Head of caudate nucleus (tissue), 42 donors: ENCODE data around the gene TMEM123.

Experiments used
- DNase-seq, 42 donors: peaks; one replicate each; pipeline versions ENCODE4 v3.0.0 to v3.0.0-alpha.2; 2020 to 2021; ENCODE audit warnings: mixed read lengths in 7 of 42
- intact Hi-C: fragments of 100-400 bp; cut with DNase I; formaldehyde crosslinking; loops from one replicate; pipeline ENCODE4 v1.15.0; 2022

The TMEM123 gene

DNA sequence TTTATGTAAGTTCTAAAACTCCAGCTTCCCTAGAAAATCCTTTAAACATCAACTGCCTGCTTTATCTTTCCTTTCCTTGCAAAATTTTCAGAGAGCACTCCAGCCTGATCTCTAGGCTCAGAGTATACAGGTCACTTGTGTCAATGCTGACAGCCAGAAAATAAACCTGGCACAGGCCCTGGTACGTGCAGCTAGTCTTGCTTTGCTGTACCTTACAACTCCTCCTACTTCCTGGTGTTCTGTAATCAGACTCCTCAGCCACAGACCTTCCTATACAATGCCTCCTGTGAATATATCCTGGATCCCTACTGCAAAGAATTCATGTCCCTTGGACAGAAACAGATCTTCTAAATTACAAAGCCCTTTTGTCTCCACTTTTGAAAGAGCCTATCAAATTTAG, 24.2 kb upstream of the TMEM123 start:
- intact Hi-C loops: no loop called here
- DNase-seq: no peak

DNA sequence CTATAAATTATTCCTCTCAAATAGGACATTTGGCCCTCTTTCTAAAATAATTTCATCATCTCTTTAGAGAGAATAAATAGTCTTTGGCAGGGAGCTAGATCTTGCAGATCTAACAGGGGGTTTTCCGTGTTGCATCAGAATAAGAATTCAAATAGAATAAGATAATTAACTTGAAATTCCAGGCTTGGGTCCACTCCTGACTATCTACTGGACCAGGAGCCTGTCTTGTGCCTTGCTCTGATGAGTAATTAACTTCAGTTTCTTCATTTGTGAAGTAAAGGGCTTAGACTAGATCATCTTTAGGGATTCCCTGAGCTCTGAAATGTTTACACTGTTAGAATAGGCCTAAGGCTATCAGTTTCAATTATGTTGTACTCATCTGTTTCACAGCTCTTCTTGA, 23.5 kb upstream of the TMEM123 start:
- no peak for DNase-seq
- intact Hi-C loops: no loop called here

DNA sequence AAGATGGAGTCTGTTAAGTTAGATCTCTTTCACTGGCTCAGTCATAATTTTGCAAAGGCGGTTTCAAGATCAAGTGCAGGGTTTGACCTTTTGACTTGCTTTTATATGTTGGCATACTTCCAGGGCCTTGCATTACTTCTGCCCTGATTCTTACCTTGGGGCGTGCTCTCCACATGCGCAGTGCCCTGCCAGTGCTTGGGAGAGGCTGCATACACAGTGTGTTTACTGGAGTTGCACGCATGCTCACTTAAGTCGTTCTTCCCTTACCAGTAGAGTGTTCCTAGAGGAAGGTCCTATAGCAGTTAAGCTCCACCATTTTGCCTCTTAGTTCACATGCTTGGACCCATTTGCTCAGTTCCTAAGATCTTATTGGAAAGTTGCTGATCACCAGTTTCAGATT, 21.0 kb upstream of the TMEM123 start:
- no peak for DNase-seq
- intact Hi-C loops: no loop called here

DNA sequence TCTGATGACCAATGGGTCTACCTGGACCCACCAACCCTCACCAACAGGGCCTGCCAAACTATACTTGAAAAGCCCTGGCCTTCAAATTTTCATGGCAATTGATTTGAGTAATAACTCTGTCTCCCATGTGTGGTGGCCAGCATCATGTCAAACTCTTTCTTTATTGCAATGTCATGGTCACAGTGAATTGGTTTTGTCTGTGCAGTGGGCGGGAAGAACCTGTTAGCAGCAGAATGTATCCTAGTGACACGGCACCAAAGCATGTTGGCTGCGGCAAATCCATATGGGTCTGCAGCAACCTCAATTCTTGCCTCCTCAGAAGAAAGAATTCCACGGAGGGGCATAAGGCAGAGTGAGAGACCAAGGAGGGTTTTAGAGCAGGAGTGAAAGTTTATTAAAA, 19.6 kb upstream of the TMEM123 start:
- intact Hi-C loops: no loop called here

DNA sequence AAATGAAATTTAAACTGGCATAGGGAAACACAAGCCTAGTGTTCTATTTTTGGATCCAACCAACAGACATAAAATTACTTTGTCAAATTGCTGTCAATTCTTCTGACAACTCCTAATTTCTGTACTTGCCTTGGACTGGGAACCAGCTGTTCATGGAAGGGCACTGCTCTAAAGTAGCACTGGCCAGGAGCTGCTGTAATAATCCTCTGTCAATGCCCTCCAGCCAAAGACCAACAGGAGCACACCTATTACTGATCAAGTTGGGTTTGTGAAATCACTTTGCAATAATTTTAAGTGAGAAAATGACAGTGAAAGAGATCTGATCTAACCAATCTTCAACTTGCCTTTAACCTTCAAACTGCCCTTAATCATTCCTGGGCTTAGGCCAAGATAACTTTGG, 18.9 kb upstream of the TMEM123 start:
- intact Hi-C loops: no loop called here
- no peak for DNase-seq

More for the DNA sequence above, 19.6 kb upstream of the TMEM123 start:
- no peak for DNase-seq

DNA sequence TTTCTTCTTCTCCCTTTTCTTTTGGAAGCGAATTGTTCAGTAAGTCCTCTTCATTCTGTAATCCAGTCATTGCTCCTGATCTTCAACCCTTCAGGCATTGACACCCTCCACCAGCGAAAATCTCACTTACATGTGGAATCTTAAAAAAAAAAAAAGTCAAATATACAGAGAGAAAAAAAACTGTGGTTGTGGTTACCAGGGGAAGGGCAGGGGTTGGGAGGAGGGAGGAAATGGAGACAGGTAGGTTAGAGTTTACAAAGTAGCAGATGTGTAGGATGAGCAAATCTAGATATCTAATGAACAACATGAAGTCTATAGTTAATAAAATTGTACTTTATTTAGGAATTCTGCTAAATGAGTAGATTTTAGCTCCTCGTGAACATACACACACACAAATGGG, 17.7 kb upstream of the TMEM123 start:
- intact Hi-C loops: no loop called here
- DNase-seq: no peak

DNA sequence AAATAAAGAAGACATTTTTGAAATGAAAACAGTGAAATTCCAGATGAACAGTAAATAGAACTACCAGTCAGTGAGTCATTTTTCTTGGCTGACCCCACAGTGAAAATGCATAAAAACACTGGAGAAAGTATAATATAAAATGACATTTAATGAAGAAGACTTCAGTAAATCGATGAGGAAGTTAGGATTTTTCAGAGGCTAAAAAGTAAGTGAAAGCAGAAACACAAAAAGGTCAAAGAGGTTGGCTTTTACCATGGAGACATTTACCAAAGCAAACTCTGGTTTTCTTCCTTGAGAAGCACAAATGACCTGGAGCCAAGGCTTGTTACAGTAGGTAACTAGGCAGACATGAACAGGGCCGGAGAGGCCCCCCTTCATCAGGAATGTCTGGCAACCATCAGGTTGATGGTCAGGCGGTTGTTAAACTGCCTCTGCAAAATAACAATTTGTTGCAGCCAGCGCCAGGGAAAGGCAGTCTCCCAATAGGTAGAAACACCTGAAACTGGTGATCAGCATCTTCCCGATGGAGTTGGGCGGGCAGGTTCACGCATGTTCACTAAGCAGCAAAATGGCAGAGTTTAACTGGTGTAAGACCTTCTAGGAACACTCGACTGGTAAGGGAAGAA, 16.7 kb upstream of the TMEM123 start:
- DNase-seq: no peak

DNA sequence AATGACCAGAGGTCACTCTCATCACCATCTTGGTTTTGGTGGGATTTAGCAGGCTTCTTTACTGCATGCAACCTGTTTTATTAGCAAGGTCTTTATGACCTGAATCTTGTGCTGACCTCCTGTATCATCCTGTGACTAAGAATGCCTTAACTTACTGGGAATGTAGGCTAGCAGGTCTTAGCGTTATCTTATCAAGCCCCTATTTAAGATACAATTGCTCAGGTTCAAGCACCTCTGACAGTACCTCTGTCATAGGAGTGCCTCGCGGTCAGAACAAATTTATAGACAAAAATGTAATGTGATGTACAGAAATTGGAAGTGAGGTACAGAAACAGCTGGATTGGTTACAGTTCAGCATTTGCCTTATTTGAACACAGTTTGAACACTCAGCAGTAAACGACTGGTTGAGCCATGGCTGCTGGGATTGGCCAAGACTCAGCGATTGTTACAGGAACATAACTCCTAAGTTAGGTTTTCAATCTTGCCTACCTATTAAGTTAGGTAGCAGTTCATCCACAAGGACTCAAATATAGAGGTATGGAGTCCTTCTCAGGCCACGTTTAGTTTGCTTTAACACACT, 16.1 kb upstream of the TMEM123 start:
- intact Hi-C loops: no loop called here
- no peak for DNase-seq

More for the DNA sequence above, 16.7 kb upstream of the TMEM123 start:
- intact Hi-C loops: no loop called here

DNA sequence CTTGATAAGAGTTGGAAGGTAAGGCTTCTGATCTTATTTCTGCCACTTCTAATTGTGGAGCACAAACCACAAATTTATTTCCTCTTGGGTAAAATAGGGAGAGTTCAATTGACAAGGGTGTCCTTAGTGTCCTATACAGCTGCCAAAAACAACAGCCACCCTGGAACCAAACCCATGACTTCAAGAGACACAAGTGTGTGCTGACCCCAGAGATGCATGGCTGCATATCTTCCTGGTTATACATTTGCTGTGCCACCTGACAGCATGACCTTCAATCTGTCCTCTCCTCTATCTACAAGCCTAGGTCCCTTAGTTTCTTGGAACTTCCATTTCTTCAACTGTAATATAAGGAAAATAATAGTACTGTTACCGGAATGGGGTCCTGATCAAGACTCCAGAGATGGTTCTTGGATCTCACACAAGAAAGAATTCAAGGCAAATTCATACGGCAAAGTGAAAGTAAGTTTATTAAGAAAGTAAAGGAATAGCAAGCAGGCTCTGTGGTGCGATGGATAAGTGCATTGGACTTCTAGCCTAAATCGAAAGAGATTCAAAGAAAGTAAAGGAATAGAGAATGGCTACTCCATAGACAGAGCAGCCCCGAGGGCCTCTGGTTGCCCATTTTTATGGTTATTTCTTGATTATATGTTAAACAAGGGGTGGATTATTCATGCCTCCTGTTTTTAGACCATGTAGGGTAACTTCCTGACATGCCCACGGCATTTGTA, 15.5 kb upstream of the TMEM123 start:
- intact Hi-C loops: no loop called here
- DNase-seq: no peak

DNA sequence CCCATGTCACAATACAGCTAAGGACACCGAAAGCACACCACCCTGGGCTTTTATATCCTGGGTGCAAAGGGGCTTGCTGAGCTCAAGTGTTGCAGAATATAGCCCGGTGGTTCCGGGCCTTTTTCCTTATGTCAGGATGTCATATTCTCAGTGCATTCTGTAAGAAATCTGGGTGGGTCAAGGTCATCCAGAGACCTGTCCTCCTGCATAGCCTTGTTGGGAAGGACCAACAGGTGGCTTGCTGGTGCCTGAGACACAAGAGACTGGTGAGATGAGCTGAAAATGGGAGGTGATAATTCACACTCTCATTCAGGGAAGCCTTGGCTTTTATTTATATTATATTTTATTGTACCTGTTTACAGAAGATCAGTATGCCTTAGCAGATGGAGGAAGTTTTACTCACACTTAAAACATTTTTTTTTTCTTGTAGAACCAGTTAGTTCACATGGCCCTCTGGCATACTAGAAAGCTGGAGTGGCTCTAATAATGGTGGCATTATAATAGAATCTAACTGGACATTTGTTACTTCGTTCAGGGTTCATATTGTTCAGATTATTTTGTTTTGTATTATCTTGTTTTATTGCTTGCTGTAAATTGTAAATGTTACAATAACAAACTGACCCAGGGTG, 14.6 kb upstream of the TMEM123 start:
- intact Hi-C loops: no loop called here
- DNase-seq: no peak

DNA sequence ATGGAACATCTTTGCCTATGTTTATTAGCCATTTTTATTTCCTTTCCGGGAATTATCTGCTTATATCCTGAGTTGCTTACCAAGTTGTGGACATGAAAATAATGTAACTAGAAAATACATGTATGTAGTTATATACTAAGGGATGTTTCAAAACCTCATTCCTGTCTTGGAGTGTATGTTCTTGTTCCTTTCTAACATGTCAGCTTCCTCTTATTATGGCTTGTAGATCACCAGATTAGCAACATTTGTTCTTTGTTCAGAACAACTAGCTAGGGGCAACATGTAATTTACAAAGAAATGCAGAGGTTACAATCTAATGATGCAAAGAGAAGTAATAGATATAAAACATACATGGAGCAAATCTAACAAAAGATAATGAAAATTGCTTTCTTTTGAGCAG, 13.1 kb upstream of the TMEM123 start:
- intact Hi-C loops: no loop called here
- no peak for DNase-seq

DNA sequence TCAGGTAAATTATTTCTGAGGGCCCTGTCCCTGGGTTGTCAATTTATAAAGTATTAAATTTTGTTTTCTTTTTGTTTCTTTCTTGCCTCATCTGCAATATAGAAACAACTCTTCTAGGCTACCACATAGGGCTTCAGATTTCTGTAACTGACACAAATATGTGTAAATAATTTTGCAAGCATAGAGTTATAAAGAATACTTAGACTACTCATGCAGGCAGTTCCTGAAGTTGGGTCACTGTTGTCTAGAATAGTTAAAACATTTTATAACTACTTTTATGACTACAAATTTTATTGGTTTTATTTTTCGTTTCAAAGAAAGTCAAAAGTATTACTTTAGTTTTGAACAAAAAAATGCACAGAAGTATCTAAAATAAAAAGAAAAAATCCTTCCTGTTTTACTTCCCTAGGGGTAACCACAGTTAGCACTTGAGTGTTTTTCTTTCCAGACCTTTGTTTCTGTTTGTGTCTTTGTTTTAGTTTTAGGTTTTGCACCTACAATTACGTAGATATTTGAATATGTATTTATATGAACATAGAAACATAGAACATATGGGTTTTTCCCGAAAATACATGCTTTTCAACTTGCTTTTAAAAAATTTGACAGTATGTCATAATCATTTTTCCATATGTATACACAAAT, 12.4 kb upstream of the TMEM123 start:
- DNase-seq: no peak
- intact Hi-C loops: no loop called here

DNA sequence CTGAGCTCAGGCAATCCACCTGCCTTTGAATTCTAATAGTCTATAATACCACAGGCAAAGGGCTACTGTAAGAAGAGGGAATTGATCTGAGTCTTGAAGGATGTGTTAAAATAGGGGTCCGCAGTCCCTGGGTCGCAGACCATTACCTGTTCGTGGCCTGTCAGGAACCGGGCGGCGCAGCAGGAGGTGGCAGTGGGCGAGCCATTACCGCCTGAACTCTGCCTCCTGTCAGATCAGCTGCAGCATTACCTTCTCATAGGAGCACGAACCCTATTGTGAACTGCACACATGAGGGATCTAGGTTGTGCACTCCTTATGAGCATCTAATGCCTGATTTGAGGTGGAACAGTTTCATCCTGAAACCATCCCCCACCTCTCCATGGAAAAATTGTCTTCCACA, 11.5 kb upstream of the TMEM123 start:
- intact Hi-C loops: no loop called here
- no peak for DNase-seq

DNA sequence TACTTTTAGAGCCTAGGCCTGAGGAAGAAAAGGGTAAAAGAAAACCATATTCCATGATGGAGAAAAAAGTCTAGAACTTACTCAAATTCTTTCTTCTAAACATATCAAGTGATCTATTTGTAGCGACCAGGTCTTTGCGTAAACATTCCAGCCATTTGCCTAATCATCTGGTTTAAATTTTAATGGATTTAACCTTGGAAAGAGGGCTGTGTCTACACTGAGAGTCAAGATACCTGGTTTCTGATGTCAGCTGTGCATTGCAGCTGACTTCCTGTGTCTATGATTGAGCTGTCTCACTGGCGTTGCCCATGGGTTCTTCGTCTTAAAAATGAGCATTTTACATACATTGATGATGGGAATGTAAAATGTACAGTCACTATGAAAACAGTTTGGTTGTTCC, 10.0 kb upstream of the TMEM123 start:
- no peak for DNase-seq
- intact Hi-C loops: no loop called here

DNA sequence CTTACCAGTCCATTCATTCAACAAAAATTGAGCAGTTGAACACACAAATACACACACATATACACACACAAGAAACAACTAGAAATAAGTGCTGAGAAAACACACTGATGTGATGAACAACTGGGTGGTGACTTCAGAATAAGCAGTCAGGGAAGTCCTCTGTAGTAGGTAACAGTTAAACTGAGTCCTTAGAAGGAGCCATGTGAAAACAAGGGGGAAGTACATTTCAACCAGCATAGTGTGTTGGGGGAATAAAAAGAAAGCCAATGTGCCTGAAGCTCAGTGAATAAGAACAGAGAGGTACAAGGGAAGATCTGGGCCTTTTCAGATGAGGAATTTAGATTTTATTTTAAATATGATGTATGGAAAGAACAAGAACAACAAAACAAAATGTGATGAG, 6.8 kb upstream of the TMEM123 start:
- DNase-seq: no peak
- intact Hi-C loops: no loop called here

DNA sequence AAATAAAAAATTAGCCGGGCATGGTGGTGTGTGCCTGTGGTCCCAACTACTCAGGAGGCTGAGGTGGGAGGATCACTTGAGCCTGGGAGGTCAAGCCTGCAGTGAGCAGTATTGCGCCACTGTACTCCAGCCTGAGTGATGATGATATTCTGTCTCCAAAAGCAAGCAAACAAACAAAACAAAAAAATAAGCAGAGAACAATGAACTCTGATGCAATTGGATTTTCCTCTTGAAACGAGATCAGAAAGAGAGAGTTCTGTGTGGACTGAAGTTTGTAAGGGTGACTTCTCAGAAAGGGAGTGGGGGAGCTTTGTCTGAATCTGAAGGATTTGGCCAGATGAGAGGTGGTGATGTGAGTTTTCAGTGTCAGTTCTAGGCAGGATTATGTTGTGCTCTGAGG, 6.0 kb upstream of the TMEM123 start:
- DNase-seq: no peak
- intact Hi-C loops: no loop called here

DNA sequence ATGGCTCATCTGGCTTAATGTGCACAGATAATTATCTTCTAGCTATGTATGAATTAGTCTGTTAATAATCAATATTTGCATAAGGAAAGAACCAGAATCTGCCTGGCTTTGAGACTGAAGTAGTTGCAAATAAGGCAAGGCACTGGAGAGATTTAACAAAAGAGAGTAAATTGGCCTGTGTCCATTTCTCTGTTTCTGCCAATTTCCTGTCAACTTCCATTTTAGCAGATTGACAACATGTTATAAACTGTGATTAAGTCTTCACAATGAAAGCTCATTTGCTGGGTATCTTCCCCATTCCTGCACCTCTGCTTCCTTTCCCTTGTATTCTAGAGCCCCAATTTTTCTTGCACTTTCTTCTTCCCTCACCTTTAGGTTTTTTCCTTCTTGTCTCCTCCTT, 5.3 kb upstream of the TMEM123 start:
- intact Hi-C loops: no loop called here
- no peak for DNase-seq

DNA sequence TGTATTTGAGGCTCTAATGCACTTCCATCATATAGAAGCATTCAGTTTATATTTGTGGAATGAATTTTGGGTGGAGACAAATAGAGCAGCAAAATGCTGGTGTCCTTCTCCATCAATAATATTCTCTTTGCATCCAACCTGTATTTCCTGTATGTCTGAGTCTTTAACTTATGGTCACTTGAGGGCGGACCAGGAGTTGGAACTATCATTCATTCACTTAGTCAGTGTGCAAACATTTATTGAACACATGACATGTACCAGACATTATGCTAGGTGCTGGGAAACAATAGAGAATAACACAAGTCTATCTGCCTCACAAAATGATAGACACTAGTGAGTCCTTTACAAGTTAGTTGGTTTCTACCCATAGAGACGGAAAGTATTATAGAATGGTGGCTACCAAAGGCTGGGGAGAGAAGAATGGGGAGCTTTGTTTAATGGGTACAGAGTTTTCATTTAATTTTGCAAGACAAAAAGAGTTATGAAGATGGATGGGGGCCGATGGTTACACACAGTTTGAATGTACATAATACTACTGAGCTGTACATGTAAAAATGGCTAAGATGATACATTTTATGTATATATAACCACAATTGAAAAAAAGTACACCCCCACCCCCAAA, 4.6 kb upstream of the TMEM123 start:
- DNase-seq: no peak
- intact Hi-C loops: no loop called here

DNA sequence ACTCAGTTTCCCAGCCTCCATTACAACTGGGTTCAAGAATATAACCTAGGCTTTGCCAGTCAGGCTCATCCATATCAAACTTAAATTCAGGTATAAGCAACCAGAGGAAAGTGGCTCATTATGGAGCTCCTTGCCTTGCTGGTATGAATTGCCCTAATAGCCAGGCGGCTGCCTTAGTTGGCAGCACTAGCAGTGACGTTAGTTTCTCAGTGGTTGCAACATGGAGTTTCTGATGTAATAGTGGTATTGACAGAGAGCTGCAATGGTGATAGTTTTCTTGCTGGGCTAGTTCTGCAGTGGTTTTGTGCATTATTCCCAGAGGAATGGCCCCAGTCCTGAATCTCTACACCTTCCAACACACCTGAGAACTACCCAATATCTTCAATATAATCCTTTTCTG, 3.8 kb upstream of the TMEM123 start:
- intact Hi-C loops: no loop called here
- DNase-seq: no peak

DNA sequence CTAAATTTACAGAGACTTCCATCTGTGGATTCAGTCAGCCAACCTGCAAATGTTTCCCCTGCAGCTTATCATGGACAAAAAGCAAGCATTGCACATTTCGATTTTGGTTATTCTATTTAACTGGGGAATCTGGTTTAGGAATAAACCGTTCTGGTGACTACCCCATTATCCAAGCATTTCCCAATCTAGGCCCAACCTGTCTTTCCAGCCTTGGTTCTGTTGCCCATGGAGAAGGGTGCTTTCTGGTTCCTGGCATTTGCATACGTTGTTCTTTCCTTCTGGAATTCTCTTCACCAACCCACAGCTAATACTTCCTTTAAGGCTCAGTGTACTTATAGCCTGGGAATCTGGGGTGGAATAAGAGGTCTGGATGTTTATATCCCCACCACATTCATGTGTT, 1.4 kb upstream of the TMEM123 start:
- intact Hi-C loops: loop anchor here (2.0 to 5.0 kb wide), 2 partner anchors 62 to 107 kb away; partner anchors contain the start of gene BIRC2
- no peak for DNase-seq
